A549 (cell line): ENCODE data around the gene S100A8.

Experiments
- CTCF ChIP-seq: fragments of >200 bp; sonication (Bioruptor Twin); formaldehyde crosslinking; IDR thresholded peaks from 3 replicates; pipeline ENCODE4 v1.5.1; 2016
- E2F6 ChIP-seq: IDR thresholded peaks from 2 replicates; pipeline ENCODE4 v1.6.1; 2012; ENCODE audit warnings: low read depth, borderline replicate concordance
- EP300 ChIP-seq, 2 experiments: fragments of >200 bp; sonication (Bioruptor Twin); formaldehyde crosslinking; IDR thresholded peaks; 2 replicates in 1 of 2; 3 replicates in 1 of 2; pipeline ENCODE4 v1.6.1; 2016 to 2017
- MAZ ChIP-seq: fragments of 150-350 bp; IDR thresholded peaks from 2 replicates; pipeline ENCODE4 v1.6.1; 2014; ENCODE audit warnings: antibody characterized with exemption, low read depth, low read length, borderline replicate concordance
- NR3C1 ChIP-seq: fragments of >200 bp; sonication (Bioruptor Twin); formaldehyde crosslinking; IDR thresholded peaks from 3 replicates; pipeline ENCODE4 v1.6.1; 2017
- POLR2A ChIP-seq: IDR thresholded peaks from 2 replicates; pipeline ENCODE4 v1.6.1; 2012; ENCODE audit warnings: mild to moderate bottlenecking, low read length
- SMC3 ChIP-seq: fragments of >200 bp; sonication (Bioruptor Twin); formaldehyde crosslinking; IDR thresholded peaks from 3 replicates; pipeline ENCODE4 v1.6.1; 2018; ENCODE audit warnings: inconsistent platforms
- ZFP36 ChIP-seq: fragments of 450-650 bp; IDR thresholded peaks from 2 replicates; pipeline ENCODE4 v1.6.1; 2014; ENCODE audit warnings: borderline replicate concordance; ENCODE audit not compliant: partially characterized antibody
- ZSCAN20 ChIP-seq: fragments of 250-450 bp; sonication (Bioruptor Pico); IDR thresholded peaks from 2 replicates; pipeline ENCODE4 v1.8.0; 2022; ENCODE audit warnings: mild to moderate bottlenecking, moderate library complexity

- TF ChIP-seq CTCF (no peak), MAZ (no peak), ZSCAN20 (CRISPR knock-in tag) (no peak), SMC3 (no peak), ZFP36 (no peak), EP300 (IDR thresholded peaks at IDR 0.05) (no peak), NR3C1 (no peak), POLR2A (no peak), E2F6 (no peak)
Measured at GRCh38 chr1:153371231-153371630, 19.6 kb downstream of the S100A8 start.
